Uterus (tissue), 2 donors: ENCODE data around the gene COX7A1.

Source experiments
- CTCF ChIP-seq, 4 experiments: fragments of 200-600 bp in 2 of 4; fragments of 450-650 bp in 2 of 4; sonication (generic) in 2 of 4; IDR thresholded peaks; one replicate each; pipeline ENCODE4 v1.5.1; 2016 to 2019; ENCODE audit warnings: antibody characterized with exemption in 4 of 4, mild to moderate bottlenecking in 2 of 4, moderate library complexity in 1 of 4
- POLR2A ChIP-seq, 2 donors: fragments of 450-650 bp; IDR thresholded peaks; one replicate each; pipeline ENCODE4 v1.6.1; 2016; ENCODE audit warnings: antibody characterized with exemption in 2 of 2, mild to moderate bottlenecking in 1 of 2, moderate library complexity in 1 of 2

GRCh38 chr19:36110487-36111199 is 41.6 kb downstream of the COX7A1 start, which contains the start of gene OVOL3:
- TF ChIP-seq CTCF (IDR thresholded peaks at IDR 0.05) (no peak), POLR2A (IDR thresholded peaks at IDR 0.05) (no peak)
